K562 treated with DMSO at 1 percent for 24 hours (cell line): ENCODE data around the gene TRIL. TPM values are rescaled to one million over a fixed set of nuclear protein-coding genes. Genes with fewer than 3 reads are reported as not detected.

Source experiments
- total RNA-seq: library from RNA; unstranded; fragments of 300-600 nt; gene quantifications from 2 replicates; pipeline ENCODE4 v1.2.3, GENCODE V29; 2022; ENCODE audit warnings: low read depth; ENCODE audit not compliant: insufficient read depth

Gene TRIL
- total RNA-seq = not detected in 2 replicates

DNA sequence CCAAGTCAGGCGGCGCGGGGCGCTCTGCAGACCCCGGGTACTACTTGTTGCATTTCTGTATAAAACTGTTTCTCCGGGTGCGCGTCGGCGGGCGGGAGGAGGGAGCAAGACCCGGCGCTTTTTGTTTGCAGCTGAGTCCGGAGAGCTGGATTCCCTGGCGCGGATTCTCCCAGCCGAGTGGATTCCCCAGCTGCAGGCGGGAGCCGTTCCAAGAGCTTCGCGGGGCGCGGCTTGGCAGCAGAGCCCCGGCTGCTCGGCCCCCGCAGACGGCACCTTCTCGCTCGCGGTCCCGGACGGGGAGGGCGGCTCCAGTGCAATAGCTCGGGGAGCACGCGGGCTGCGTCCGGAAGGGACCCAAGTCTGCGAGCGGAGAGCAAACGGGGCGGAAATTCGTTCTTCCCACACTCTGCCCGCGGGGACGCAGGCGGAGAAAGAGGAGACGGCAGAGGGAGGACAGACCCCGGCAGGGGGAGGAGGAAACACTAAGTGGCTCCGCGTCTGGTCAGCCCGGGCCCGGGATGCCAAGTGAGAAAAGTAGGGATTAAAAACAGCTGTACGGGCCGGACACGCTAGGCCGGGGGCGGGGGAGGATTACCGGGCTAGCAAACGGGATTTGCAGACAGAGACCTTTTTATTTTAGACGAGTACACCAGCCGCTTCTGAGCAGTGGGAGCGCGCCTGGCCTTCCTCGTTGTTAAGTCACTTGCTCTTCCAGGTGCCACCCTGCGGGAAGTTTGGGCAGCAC lies at the start of gene TRIL:
TRIL (minus strand) TSS at position 96 of the 745 bp plus-strand sequence. CDS start 284 bp downstream, outside the sequence.

Other genes with a start within 250 kb of the TRIL start
- 3.0 TPM in 2 replicates for gene CPVL, start 188.2 kb upstream of the TRIL start, total RNA-seq
- gene CHN2, start 236.4 kb upstream of the TRIL start, total RNA-seq = 1.0 TPM in 1 of 2 replicates, not detected in the other